Activated CD8-positive, alpha-beta T cell treated with anti-CD3 and anti-CD28 coated beads, Interleukin-2, amount 10 ng/mL, durations not matched to agents 7 days and 5 days (primary cell): ENCODE data around the gene ANKRD13D. TPM values are rescaled to one million over a fixed set of nuclear protein-coding genes. Genes with fewer than 3 reads are reported as not detected.

Experiments
- ATAC-seq: fragments of 150-1000 bp; cut with Tn5 transposase; one replicate; pipeline ENCODE4 v1.10.0; 2021; ENCODE audit warnings: moderate library complexity
- CTCF ChIA-PET: fragments of 350-600 bp; sonication (Branson Sonifier 250); formaldehyde crosslinking; loops from one replicate; lab custom pipeline; 2021; ENCODE audit warnings: antibody characterized with exemption; lab: Charles Lee
- POLR2A ChIA-PET: fragments of 350-600 bp; sonication (Branson Sonifier 250); formaldehyde crosslinking; loops from one replicate; lab custom pipeline; 2021; ENCODE audit warnings: antibody characterized with exemption; lab: Charles Lee
- DNase-seq: peaks from one replicate; pipeline ENCODE4 v3.0.0-alpha.2; 2020
- H3K27ac Mint-ChIP-seq: one replicate; pipeline ENCODE4 v1.8.0; 2021; ENCODE audit warnings: mild to moderate bottlenecking, mixed read lengths
- H3K27me3 Mint-ChIP-seq: one replicate; pipeline ENCODE4 v1.8.0; 2021; ENCODE audit warnings: low read depth, mixed read lengths
- H3K36me3 Mint-ChIP-seq: one replicate; pipeline ENCODE4 v1.8.0; 2021; ENCODE audit warnings: low read depth, mixed read lengths
- H3K4me1 Mint-ChIP-seq: one replicate; pipeline ENCODE4 v1.8.0; 2021; ENCODE audit warnings: low read depth, mixed read lengths
- H3K4me3 Mint-ChIP-seq: one replicate; pipeline ENCODE4 v1.8.0; 2021; ENCODE audit warnings: mild to moderate bottlenecking, mixed read lengths
- H3K9me3 Mint-ChIP-seq: one replicate; pipeline ENCODE4 v1.8.0; 2022; ENCODE audit warnings: mixed read lengths; ENCODE audit not compliant: insufficient read depth
- total RNA-seq, 2 experiments: library from RNA; stranded (reverse); gene quantifications; one replicate each; pipeline ENCODE4 v1.2.3, GENCODE V29; 2021

The ANKRD13D gene
- total RNA-seq, 2 experiments from 2014 or later, result 179 to 189 TPM

- Mint-ChIP-seq H3K27ac (no peak overlapping the region), H3K9me3 (no peaks in the 10 kb centered on the region), H3K4me3 (no peak overlapping the region), H3K4me1 (no peaks in the 10 kb centered on the region), H3K27me3 (no peaks in the 10 kb centered on the region), H3K36me3 (no peaks in the 10 kb centered on the region)
- CTCF ChIA-PET, result interaction anchor here (0.5 to 18.5 kb wide), 4 partner anchors 13 to 70 kb away, joined by 3 to 196 read pairs (median 8); partner anchors contain the start of gene POLD4
- ATAC-seq (no peak), DNase-seq (no peak)
- POLR2A ChIA-PET, result interaction anchor here (0.7 kb wide), 1 partner anchor 21 kb away, joined by 3 read pairs; the partner anchor contains the start of gene POLD4
Observed at GRCh38 chr11:67332081-67332691, 43.1 kb downstream of the ANKRD13D start.

GRCh38 chr11:67337257-67337656 lies 48.2 kb downstream of the ANKRD13D start:
- CTCF ChIA-PET, result interaction anchor here (2.3 to 18.5 kb wide), 3 partner anchors 9 to 20 kb away, joined by 8 to 196 read pairs (median 24); partner anchors contain the start of gene POLD4
- POLR2A ChIA-PET, result no interaction called here
- no peaks in the 10 kb centered on the region for H3K9me3 Mint-ChIP-seq
- H3K27me3 Mint-ChIP-seq, result no peaks in the 10 kb centered on the region
- H3K36me3 Mint-ChIP-seq, result no peaks in the 10 kb centered on the region
- no peak for DNase-seq
- no peaks in the 10 kb centered on the region for H3K4me1 Mint-ChIP-seq
- no peak overlapping the region for H3K4me3 Mint-ChIP-seq
- H3K27ac Mint-ChIP-seq, result no peak overlapping the region
- ATAC-seq, result no peak

- Mint-ChIP-seq H3K4me3 (no peak overlapping the region), H3K4me1 (peaks cover 27% of the 10 kb centered on the region), H3K27ac (peak overlapping the region; percentile 78), H3K9me3 (no peaks in the 10 kb centered on the region), H3K27me3 (no peaks in the 10 kb centered on the region), H3K36me3 (no peaks in the 10 kb centered on the region)
- ATAC-seq, result peak; percentile 63
- CTCF ChIA-PET, result interaction anchor here (1.1 to 18.5 kb wide), 7 partner anchors 10 to 82 kb away, joined by 3 to 196 read pairs (median 14); partner anchors contain the start of gene POLD4
- POLR2A ChIA-PET, result interaction anchor here (0.9 to 1.8 kb wide), 2 partner anchors 9 to 21 kb away, joined by 4 to 6 read pairs; partner anchors contain the start of gene POLD4
- peak; percentile 44 for DNase-seq
Observed at GRCh38 chr11:67344264-67344663, 55.2 kb downstream of the ANKRD13D start.

GRCh38 chr11:67345247-67345919 lies 56.3 kb downstream of the ANKRD13D start:
- CTCF ChIA-PET, result interaction anchor here (0.7 to 18.5 kb wide), 35 partner anchors 9 to 284 kb away, joined by 3 to 196 read pairs (median 6); partner anchors contain the start of genes CLCF1, GSTP1, KDM2A and NUDT8
- peaks cover 27% of the 10 kb centered on the region for H3K4me1 Mint-ChIP-seq
- DNase-seq (no peak), ATAC-seq (peak; percentile 34)
- H3K9me3 Mint-ChIP-seq, result no peaks in the 10 kb centered on the region
- H3K4me3 Mint-ChIP-seq, result no peak overlapping the region
- H3K27me3 Mint-ChIP-seq, result no peaks in the 10 kb centered on the region
- POLR2A ChIA-PET, result interaction anchor here (0.7 to 2.0 kb wide), 9 partner anchors 8 to 159 kb away, joined by 3 to 7 read pairs (median 4); partner anchors contain the start of gene POLD4
- no peaks in the 10 kb centered on the region for H3K36me3 Mint-ChIP-seq
- H3K27ac Mint-ChIP-seq, result peak overlapping the region; percentile 1

GRCh38 chr11:67345920-67346819 lies 57.1 kb downstream of the ANKRD13D start:
- H3K9me3 Mint-ChIP-seq, result no peaks in the 10 kb centered on the region
- peak overlapping the region; percentile 21 for H3K27ac Mint-ChIP-seq
- ATAC-seq, result peak; percentile 51
- no peak for DNase-seq
- H3K27me3 Mint-ChIP-seq, result no peaks in the 10 kb centered on the region
- H3K4me1 Mint-ChIP-seq, result peaks cover 30% of the 10 kb centered on the region
- peaks cover 2% of the 10 kb centered on the region for H3K36me3 Mint-ChIP-seq
- no peak overlapping the region for H3K4me3 Mint-ChIP-seq
- CTCF ChIA-PET, result interaction anchor here (0.7 to 18.5 kb wide), 37 partner anchors 8 to 283 kb away, joined by 3 to 196 read pairs (median 6); partner anchors contain the start of genes CLCF1, GSTP1, KDM2A and NUDT8
- POLR2A ChIA-PET, result interaction anchor here (0.6 to 2.0 kb wide), 11 partner anchors 16 to 159 kb away, joined by 3 to 7 read pairs (median 4); partner anchors contain the start of genes ANKRD13D and RAD9A

- ATAC-seq, result no peak
- Mint-ChIP-seq H3K36me3 (peaks cover 8% of the 10 kb centered on the region), H3K9me3 (no peaks in the 10 kb centered on the region), H3K4me1 (peaks cover 43% of the 10 kb centered on the region), H3K27me3 (no peaks in the 10 kb centered on the region), H3K27ac (no peak overlapping the region), H3K4me3 (no peak overlapping the region)
- ChIA-PET POLR2A (no interaction called here), CTCF (interaction anchor here (0.8 to 18.5 kb wide), 8 partner anchors 6 to 86 kb away, joined by 3 to 998 read pairs (median 68); partner anchors contain the start of genes CLCF1, POLD4 and RAD9A)
- no peak for DNase-seq
Observed at GRCh38 chr11:67347964-67348749, 59.1 kb downstream of the ANKRD13D start.

GRCh38 chr11:67349036-67349435 lies 59.9 kb downstream of the ANKRD13D start:
- DNase-seq, result no peak
- Mint-ChIP-seq H3K9me3 (no peaks in the 10 kb centered on the region), H3K27ac (no peak overlapping the region), H3K4me1 (peaks cover 46% of the 10 kb centered on the region), H3K4me3 (no peak overlapping the region), H3K36me3 (peaks cover 8% of the 10 kb centered on the region), H3K27me3 (no peaks in the 10 kb centered on the region)
- CTCF ChIA-PET, result interaction anchor here (0.8 to 18.4 kb wide), 5 partner anchors 11 to 87 kb away, joined by 3 to 998 read pairs (median 3); partner anchors contain the start of genes CLCF1 and RAD9A
- POLR2A ChIA-PET, result no interaction called here
- ATAC-seq, result no peak

GRCh38 chr11:67349457-67349856 lies 60.4 kb downstream of the ANKRD13D start:
- CTCF ChIA-PET, result interaction anchor here (0.8 to 18.4 kb wide), 7 partner anchors 11 to 87 kb away, joined by 3 to 998 read pairs (median 4); partner anchors contain the start of genes CLCF1, PPP1CA and RAD9A
- Mint-ChIP-seq H3K27ac (peak overlapping the region; percentile 7), H3K36me3 (peaks cover 8% of the 10 kb centered on the region), H3K4me3 (no peak overlapping the region), H3K9me3 (no peaks in the 10 kb centered on the region), H3K27me3 (no peaks in the 10 kb centered on the region), H3K4me1 (peaks cover 47% of the 10 kb centered on the region)
- POLR2A ChIA-PET, result no interaction called here
- DNase-seq (no peak), ATAC-seq (no peak)

- ChIA-PET CTCF (interaction anchor here (1.0 to 18.4 kb wide), 9 partner anchors 11 to 265 kb away, joined by 3 to 998 read pairs (median 53); partner anchors contain the start of genes CLCF1, PPP1CA and RAD9A), POLR2A (no interaction called here)
- no peak for ATAC-seq
- H3K36me3 Mint-ChIP-seq, result peaks cover 8% of the 10 kb centered on the region
- no peak for DNase-seq
- H3K4me3 Mint-ChIP-seq, result no peak overlapping the region
- H3K4me1 Mint-ChIP-seq, result peaks cover 47% of the 10 kb centered on the region
- H3K9me3 Mint-ChIP-seq, result no peaks in the 10 kb centered on the region
- no peak overlapping the region for H3K27ac Mint-ChIP-seq
- H3K27me3 Mint-ChIP-seq, result no peaks in the 10 kb centered on the region
Observed at GRCh38 chr11:67349928-67350465, 60.9 kb downstream of the ANKRD13D start.
